Measurements from ENCODE around the gene AREG.
"Not testable (repeated sequence)": the region's sequence is repeated elsewhere in the genome, so short reads cannot be mapped to it uniquely, and the experiment has no call there.

The AREG gene

GRCh38 chr4:74444891-74445642 is at the start of gene AREG:
Gene AREG (plus strand): TSS chr4:74445136. CDS start chr4:74445346, 210 bp downstream.
- DNase-seq = peak in 21 of 56 donors; percentile 0 to 49 (median 14)

GRCh38 chr4:74395633-74396032 is 49.3 kb upstream of the AREG start:
- no peak for DNase-seq

- no peak for DNase-seq
Measured at GRCh38 chr4:74397748-74398426, 47.0 kb upstream of the AREG start.

- DNase-seq = not testable (repeated sequence)
Measured at GRCh38 chr4:74398894-74399589, 45.9 kb upstream of the AREG start.

- DNase-seq = no peak
Measured at GRCh38 chr4:74400395-74400794, 44.5 kb upstream of the AREG start.

- DNase-seq = no peak
Measured at GRCh38 chr4:74402692-74403456, 42.1 kb upstream of the AREG start.

- no peak for DNase-seq
Measured at GRCh38 chr4:74407891-74408290, 37.0 kb upstream of the AREG start.

- DNase-seq = no peak
Measured at GRCh38 chr4:74408639-74409038, 36.3 kb upstream of the AREG start.

GRCh38 chr4:74410272-74410671 is 34.7 kb upstream of the AREG start:
- no peak for DNase-seq

- DNase-seq = no peak
Measured at GRCh38 chr4:74412225-74412624, 32.7 kb upstream of the AREG start.

- no peak for DNase-seq
Measured at GRCh38 chr4:74413265-74413664, 31.7 kb upstream of the AREG start.

GRCh38 chr4:74414149-74414809 is 30.7 kb upstream of the AREG start:
- no peak for DNase-seq

- DNase-seq = no peak
Measured at GRCh38 chr4:74415602-74416300, 29.2 kb upstream of the AREG start.

- DNase-seq = no peak
Measured at GRCh38 chr4:74418063-74418670, 26.8 kb upstream of the AREG start.

- DNase-seq = no peak
Measured at GRCh38 chr4:74420863-74421262, 24.1 kb upstream of the AREG start.

- DNase-seq = no peak
Measured at GRCh38 chr4:74423104-74423503, 21.8 kb upstream of the AREG start.

GRCh38 chr4:74424111-74424510 is 20.8 kb upstream of the AREG start:
- DNase-seq = no peak

GRCh38 chr4:74426101-74426500 is 18.8 kb upstream of the AREG start:
- no peak for DNase-seq

GRCh38 chr4:74428276-74428675 is 16.7 kb upstream of the AREG start:
- no peak for DNase-seq

Measured in nucleus accumbens (tissue), 56 donors.